SU-DHL-6 (cell line): ENCODE measurements around the gene OSBP2.

ENCODE experiments used
- CTCF ChIP-seq: fragments of 200-600 bp; sonication (generic); IDR thresholded peaks from one replicate; pipeline ENCODE4 v1.5.1; 2017; ENCODE audit warnings: antibody characterized with exemption, mild to moderate bottlenecking, low read length, moderate library complexity; ENCODE audit not compliant: insufficient read depth, poor library complexity, severe bottlenecking
- EZH2phosphoT487 ChIP-seq: fragments of 200-600 bp; sonication (generic), shearing (Covaris generic); conservative IDR thresholded peaks from 2 replicates; pipeline ENCODE4 v1.6.1; 2018; ENCODE audit warnings: mild to moderate bottlenecking, antibody characterized with exemption, low read length, moderate library complexity, mixed read lengths

DNA sequence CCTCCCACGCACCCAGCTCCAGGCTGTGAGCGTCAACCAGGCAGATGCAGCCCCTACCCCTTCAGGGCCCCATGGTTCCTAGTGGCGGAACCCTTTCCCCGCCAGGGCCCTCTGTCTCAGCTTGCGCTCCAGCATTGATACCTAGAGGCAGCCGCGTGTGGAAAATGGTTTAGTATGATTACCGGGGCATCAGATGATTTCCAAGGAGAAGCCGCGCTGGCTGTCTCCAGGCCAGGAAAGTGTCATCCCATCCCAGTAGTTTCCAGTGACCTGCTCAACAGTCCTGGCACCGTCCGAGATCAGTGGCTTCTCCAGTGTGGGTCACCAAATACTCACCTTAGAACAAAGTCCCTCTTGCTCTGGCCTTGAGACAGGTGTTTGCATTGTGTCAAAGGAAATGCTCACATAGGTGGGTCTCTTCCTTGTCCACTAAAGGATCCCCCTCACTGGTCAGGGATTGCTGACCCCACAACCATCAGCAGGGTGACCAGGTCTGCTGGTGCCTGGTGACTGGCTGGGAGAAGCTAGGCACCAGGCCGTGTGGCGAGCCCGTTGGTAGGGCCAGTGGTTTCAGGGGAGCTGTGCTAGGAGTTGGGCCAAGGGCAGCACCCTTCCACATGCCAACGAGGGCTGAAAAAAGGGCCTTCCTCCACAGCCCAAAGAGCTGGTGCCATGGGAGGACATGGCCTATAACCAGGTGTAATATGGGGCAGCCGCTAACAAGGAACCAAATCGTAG lies 164.5 kb downstream of the OSBP2 start:
- TF ChIP-seq CTCF (no peak), EZH2phosphoT487 (no peak)
